Measurements from ENCODE around the gene SIPA1L3.

The SIPA1L3 gene

DNA sequence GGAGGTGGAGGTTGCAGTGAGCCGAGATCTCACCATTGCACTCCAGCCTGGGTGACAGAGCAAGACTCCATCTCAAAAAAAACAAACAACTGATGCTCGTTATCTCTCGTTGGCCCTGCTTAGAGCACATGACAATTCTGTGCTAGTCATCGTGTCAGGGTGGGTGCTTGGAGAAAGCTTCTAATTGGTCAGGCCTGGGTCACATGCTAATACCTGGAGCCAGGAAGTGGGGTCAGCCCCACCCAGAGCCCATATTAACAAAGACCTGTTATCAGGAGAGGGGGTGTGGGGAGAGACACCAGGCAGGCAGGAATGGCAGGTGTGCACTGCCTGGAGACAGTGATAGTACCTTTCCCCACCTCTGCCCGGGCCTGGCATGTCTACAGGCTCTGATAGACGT lies 232.1 kb downstream of the SIPA1L3 start:
- Mint-ChIP-seq H3K4me1 (peaks cover 10 to 19% of the 10 kb centered on the region in 2 donors), H3K27ac (peak overlapping the region; percentile 31), H3K27me3 (no peaks in the 10 kb centered on the region), H3K36me3 (peaks cover 49 to 54% of the 10 kb centered on the region in 2 donors), H3K9me3 (no peaks in the 10 kb centered on the region), H3K4me3 (no peak overlapping the region)
- no peak for ATAC-seq (replicated peaks)
- no peak for DNase-seq

DNA sequence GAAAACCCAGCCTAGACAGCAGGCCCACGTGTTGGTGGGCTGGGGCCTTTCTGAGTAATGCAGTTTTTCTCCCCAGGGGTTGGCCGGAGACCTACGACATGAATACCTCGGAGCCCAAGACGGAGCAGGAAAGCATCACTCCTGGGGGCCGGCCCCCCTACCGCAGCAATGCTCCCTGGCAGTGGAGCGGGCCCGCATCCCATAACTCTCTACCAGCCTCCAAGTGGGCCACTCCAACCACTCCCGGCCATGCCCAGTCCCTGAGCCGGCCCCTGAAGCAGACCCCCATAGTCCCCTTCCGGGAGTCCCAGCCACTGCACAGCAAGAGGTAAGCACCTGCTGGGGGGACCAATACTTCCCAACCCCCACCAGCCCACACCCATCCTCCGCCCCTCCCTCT lies 234.1 kb downstream of the SIPA1L3 start:
- no peak overlapping the region for H3K27ac Mint-ChIP-seq
- no peaks in the 10 kb centered on the region for H3K27me3 Mint-ChIP-seq
- peaks cover 7 to 13% of the 10 kb centered on the region in 2 donors for H3K4me1 Mint-ChIP-seq
- ATAC-seq (replicated peaks) (no peak), DNase-seq (no peak)
- H3K4me3 Mint-ChIP-seq, result no peak overlapping the region
- H3K9me3 Mint-ChIP-seq, result no peaks in the 10 kb centered on the region
- H3K36me3 Mint-ChIP-seq, result peaks cover 50 to 58% of the 10 kb centered on the region in 2 donors

DNA sequence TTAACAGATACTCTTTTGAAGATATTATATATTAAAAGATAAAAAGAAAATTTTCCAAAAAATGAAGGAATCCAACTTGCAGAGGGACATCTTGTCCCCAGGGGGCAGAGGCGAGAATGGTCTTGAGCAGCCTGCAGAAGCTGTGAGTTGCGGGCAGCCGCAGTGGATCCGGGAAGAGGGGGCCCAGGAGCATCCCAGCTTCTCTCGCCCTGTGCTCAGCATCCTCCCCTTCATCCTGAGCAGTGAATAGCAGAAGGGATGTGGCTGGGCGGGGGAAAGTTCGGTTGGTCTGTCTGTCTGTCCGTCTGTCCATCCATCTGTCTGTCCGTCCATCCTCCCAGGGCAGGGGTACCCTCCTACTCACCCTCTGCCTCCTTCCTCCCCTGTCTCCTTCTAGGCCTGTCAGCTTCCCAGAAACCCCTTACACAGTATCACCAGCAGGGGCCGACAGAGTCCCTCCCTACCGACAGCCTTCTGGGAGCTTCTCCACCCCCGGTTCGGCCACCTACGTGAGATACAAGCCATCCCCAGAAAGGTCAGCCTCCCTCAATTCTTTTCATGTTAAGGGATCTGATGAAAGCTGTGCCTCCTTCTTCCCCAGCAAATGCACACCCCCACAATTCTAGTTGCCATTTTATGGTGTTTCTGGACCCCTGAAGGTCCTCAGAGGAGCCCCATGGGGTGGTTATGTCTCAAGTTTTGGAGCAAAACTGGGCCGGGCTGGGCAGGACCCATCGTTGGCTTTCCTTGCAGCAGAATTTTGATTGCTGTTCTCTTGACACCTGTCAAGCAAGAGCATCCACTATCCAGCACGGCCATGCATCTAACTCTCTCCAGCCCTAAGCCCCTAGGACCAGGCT lies 235.4 kb downstream of the SIPA1L3 start:
- Mint-ChIP-seq H3K36me3 (peaks cover 50 to 64% of the 10 kb centered on the region in 2 donors), H3K9me3 (no peaks in the 10 kb centered on the region), H3K27me3 (no peaks in the 10 kb centered on the region), H3K4me1 (peaks cover 7 to 13% of the 10 kb centered on the region in 2 donors), H3K4me3 (no peak overlapping the region), H3K27ac (peak overlapping the region; percentile 59)
- ATAC-seq (replicated peaks), result peak; percentile 67 to 70
- DNase-seq, result peak; percentile 13

DNA sequence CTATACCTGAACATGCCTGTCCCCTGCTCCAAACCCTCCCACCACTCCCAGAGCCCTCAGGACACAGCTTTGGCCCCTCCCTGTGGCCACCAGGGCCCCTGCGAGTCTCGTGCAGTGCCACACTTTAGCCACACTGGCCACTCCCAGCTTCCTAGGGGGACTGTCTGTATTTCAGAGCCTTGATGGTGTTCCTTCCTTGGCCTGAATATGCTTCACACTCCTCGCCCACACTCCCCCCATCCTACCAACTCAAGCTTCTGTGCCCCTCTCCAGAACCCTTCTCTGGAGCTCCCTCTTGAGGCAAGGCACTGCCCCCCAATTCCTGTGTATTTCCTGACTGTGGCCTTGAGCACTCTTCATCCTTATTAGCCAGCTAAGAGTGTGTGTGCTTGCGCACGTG lies 236.8 kb downstream of the SIPA1L3 start:
- Mint-ChIP-seq H3K27ac (peak overlapping the region; percentile 69), H3K36me3 (peaks cover 47 to 67% of the 10 kb centered on the region in 2 donors), H3K4me3 (no peak overlapping the region), H3K4me1 (peaks cover 7 to 13% of the 10 kb centered on the region in 2 donors), H3K9me3 (no peaks in the 10 kb centered on the region), H3K27me3 (no peaks in the 10 kb centered on the region)
- ATAC-seq (replicated peaks) (no peak), DNase-seq (no peak)

DNA sequence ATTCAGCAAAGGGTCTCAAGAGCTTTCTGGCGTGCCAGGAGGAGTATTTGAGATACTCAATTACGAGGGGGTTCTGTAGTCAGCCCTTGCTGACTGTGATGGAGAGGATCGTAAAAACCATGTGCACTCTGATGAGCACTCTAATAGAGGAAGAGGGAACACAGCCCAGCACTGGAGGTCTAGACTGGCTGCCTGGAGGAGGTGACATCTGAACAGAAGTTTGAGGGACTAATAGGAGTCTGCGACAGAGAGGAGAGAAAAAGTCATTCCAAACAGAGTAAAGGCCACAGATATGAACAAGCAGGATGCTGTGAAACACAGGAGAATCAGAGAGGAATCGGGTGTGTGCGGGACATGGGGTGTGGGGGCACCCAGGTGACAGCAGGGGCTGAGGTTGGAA lies 237.7 kb downstream of the SIPA1L3 start:
- H3K27me3 Mint-ChIP-seq, result no peaks in the 10 kb centered on the region
- no peak for DNase-seq
- H3K9me3 Mint-ChIP-seq, result no peaks in the 10 kb centered on the region
- peaks cover 44 to 69% of the 10 kb centered on the region in 2 donors for H3K36me3 Mint-ChIP-seq
- no peak overlapping the region for H3K27ac Mint-ChIP-seq
- no peak for ATAC-seq (replicated peaks)
- peaks cover 7 to 13% of the 10 kb centered on the region in 2 donors for H3K4me1 Mint-ChIP-seq
- H3K4me3 Mint-ChIP-seq, result no peak overlapping the region

DNA sequence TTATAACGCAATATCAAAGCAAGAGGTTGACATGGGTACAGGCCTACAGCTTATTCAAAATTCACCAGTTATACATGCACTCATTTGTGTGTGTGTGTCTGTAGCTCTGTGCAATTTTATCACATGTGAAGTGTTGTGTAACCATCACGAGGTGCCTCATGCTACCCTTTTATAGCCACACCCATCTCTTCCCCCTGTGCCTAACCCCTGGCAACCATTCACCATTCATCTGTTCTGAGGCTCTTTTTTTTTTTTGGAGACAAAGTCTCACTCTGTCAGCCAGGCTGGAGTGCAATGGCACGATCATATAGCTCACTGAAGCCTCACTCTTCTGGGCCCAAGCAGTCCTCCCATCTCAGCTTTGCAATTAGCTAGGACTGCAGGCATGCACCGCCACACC lies 238.6 kb downstream of the SIPA1L3 start:
- H3K4me1 Mint-ChIP-seq, result peaks cover 7 to 13% of the 10 kb centered on the region in 2 donors
- no peaks in the 10 kb centered on the region for H3K9me3 Mint-ChIP-seq
- DNase-seq (no peak), ATAC-seq (replicated peaks) (no peak)
- peaks cover 45 to 66% of the 10 kb centered on the region in 2 donors for H3K36me3 Mint-ChIP-seq
- H3K4me3 Mint-ChIP-seq, result no peak overlapping the region
- H3K27ac Mint-ChIP-seq, result no peak overlapping the region
- H3K27me3 Mint-ChIP-seq, result no peaks in the 10 kb centered on the region

DNA sequence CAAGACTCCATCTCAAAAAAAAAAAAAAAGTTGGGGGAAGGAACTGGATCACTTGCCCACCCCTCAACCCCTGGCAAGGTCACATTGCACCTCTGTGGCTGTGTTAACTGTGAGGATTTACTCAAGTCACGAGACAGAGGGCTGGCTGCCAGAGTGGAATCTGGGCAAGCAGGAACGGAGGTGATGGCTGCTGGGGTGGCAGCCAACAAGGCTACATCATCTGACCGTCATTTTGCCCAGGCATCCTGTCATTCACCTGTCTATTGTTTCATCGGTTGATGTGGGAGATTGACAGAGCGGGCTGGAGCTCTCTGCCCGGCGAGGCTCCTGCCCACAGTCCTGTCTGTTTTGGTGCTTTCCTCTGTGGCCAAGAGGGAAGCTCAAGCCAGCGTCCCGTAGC lies 241.3 kb downstream of the SIPA1L3 start:
- H3K36me3 Mint-ChIP-seq, result peaks cover 38 to 56% of the 10 kb centered on the region in 2 donors
- H3K27ac Mint-ChIP-seq, result no peak overlapping the region
- H3K27me3 Mint-ChIP-seq, result no peaks in the 10 kb centered on the region
- DNase-seq, result no peak
- peaks cover under 1 to 3% of the 10 kb centered on the region in 2 donors for H3K4me1 Mint-ChIP-seq
- H3K4me3 Mint-ChIP-seq, result no peak overlapping the region
- no peaks in the 10 kb centered on the region for H3K9me3 Mint-ChIP-seq
- no peak for ATAC-seq (replicated peaks)

DNA sequence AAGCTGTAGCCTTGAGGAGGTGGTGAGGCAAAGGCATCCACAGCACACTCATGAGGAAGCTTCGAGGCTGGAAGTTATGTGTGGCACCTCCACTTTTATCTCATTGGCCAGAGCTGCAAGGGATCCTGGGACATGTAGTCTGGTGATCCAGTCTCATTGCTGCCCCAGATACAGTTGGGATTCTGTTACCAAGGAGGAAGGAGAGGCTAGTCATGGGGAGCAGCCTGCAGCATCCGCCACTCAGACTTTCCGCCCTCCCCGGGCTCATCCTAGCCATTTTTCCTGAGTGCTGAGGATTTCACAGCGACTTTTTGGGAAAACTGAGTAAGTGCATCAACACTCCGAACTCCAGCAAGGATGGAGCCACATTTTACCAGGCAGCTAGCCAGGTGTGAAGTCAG lies 242.7 kb downstream of the SIPA1L3 start:
- Mint-ChIP-seq H3K9me3 (no peaks in the 10 kb centered on the region), H3K36me3 (peaks cover 32 to 51% of the 10 kb centered on the region in 2 donors), H3K27me3 (no peaks in the 10 kb centered on the region), H3K4me1 (no peaks in the 10 kb centered on the region), H3K4me3 (no peak overlapping the region), H3K27ac (no peak overlapping the region)
- no peak for DNase-seq
- ATAC-seq (replicated peaks), result no peak

DNA sequence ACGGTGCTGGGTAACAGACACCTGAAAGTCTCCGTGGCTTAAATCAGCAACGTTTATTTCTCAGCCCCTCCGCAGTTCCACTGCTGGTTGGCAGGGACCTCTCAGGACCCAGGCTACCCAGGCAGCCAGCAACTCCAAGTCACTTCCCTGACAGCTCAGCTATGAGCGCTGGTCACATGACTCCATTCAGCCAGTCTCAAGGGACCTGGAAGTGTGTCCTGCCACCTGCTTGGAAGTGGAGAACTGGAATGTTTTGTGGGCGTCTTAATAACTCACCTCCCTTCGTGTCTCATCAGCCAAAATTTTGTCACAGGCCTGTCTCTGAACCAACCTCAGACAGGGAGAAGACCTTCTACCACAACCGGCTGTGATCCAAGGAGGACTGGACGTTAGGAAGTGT lies 244.2 kb downstream of the SIPA1L3 start:
- DNase-seq (no peak), ATAC-seq (replicated peaks) (no peak)
- no peak overlapping the region for H3K27ac Mint-ChIP-seq
- no peaks in the 10 kb centered on the region for H3K9me3 Mint-ChIP-seq
- no peaks in the 10 kb centered on the region for H3K27me3 Mint-ChIP-seq
- H3K4me1 Mint-ChIP-seq, result no peaks in the 10 kb centered on the region
- H3K4me3 Mint-ChIP-seq, result no peak overlapping the region
- peaks cover 28 to 46% of the 10 kb centered on the region in 2 donors for H3K36me3 Mint-ChIP-seq

DNA sequence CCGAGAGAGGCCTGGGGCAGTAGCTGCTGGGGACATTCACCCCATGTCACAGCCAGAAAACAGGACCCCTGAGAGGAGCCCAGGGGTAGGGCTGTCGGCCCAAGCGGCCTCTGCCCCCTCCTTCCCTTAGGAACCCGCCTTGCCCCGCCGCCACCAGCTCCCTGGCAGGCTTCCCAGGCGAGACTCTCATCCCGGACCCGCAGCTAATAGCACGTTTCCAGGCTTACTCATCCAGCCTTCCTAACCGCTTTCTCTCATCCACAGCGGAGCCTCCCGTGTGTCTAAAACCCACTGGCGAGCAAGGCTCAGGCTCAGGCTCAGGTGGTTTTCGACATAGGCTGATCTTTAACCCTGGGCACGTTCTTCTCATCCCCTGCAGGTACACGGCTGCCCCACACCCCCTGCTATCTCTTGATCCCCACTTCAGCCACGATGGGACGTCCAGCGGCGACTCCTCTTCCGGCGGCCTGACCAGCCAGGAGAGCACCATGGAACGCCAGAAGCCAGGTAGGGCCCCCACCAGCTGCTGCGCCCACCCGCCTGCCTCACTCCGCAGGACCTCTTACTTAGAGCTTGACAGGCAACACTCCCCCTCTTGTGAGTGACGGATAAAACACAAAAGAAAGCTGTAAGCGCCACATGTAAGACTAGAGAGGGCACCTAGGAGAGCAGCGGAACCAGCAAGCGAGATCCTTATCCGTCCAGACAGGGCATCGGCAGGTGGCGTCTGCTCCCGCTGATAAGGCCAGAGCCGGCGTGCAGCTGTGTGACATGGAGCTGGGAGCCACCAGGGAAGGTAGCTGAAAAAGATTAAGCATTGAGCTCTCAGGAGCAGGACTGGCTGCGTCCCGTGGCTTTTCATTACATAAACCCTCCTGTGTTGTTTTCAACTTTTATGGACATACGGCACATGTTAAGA lies 245.7 kb downstream of the SIPA1L3 start:
- no peak overlapping the region for H3K27ac Mint-ChIP-seq

DNA sequence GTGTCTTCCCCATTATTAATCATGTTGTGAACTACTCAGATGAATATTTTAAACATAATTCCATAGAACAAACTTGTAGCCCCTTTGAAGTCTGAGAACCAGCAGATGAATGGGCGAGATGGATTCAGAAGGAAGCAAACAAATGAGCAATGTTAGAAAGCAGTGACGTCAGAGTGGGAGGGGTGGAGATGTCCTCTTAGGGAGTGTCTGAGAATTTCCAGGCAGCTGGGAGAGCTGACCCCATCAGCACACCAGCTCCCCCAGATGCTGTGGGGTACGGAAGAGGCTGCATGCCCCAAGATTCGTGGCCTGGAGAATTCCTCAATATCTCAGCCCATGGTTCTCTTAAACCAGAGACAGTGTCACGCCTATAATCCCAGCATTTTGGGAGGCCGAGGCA lies 248.4 kb downstream of the SIPA1L3 start:
- no peaks in the 10 kb centered on the region for H3K27me3 Mint-ChIP-seq
- no peaks in the 10 kb centered on the region for H3K9me3 Mint-ChIP-seq
- no peak overlapping the region for H3K4me3 Mint-ChIP-seq
- H3K4me1 Mint-ChIP-seq, result peaks cover 0 to 1% of the 10 kb centered on the region in 2 donors
- ATAC-seq (replicated peaks) (no peak), DNase-seq (no peak)
- H3K36me3 Mint-ChIP-seq, result peaks cover 38 to 44% of the 10 kb centered on the region in 2 donors
- peak overlapping the region; percentile 31 for H3K27ac Mint-ChIP-seq

More for the DNA sequence above, 245.7 kb downstream of the SIPA1L3 start:
- ATAC-seq (replicated peaks) (no peak), DNase-seq (no peak)
- Mint-ChIP-seq H3K27me3 (no peaks in the 10 kb centered on the region), H3K4me3 (no peak overlapping the region), H3K36me3 (peaks cover 31 to 42% of the 10 kb centered on the region in 2 donors), H3K4me1 (no peaks in the 10 kb centered on the region), H3K9me3 (no peaks in the 10 kb centered on the region)

DNA sequence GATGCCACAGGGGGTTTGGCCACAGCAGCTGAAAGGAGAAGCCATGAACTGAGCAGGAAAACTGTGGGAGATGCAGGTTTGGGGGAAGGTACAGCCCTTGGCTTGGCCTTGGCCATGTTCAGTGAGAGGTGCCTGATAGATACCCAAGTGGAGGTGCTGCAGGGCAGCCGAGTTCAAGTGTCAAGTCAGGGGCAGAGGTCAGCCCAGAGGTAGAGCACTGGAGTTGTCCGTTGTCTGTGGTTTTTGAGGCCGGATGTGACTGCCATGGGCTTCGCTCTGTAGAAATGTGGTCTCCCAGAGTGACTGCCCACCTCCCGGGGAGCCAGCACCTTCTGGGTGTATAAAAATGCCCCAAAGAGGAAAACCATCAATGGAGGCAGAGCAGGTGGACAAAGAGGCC lies 251.7 kb downstream of the SIPA1L3 start:
- H3K4me3 Mint-ChIP-seq, result no peak overlapping the region
- no peaks in the 10 kb centered on the region for H3K27me3 Mint-ChIP-seq
- DNase-seq (no peak), ATAC-seq (replicated peaks) (no peak)
- peaks cover 0 to 1% of the 10 kb centered on the region in 2 donors for H3K4me1 Mint-ChIP-seq
- H3K9me3 Mint-ChIP-seq, result peaks cover 0 to 3% of the 10 kb centered on the region in 2 donors
- H3K36me3 Mint-ChIP-seq, result peaks cover 55 to 64% of the 10 kb centered on the region in 2 donors
- peak overlapping the region; percentile 71 for H3K27ac Mint-ChIP-seq

DNA sequence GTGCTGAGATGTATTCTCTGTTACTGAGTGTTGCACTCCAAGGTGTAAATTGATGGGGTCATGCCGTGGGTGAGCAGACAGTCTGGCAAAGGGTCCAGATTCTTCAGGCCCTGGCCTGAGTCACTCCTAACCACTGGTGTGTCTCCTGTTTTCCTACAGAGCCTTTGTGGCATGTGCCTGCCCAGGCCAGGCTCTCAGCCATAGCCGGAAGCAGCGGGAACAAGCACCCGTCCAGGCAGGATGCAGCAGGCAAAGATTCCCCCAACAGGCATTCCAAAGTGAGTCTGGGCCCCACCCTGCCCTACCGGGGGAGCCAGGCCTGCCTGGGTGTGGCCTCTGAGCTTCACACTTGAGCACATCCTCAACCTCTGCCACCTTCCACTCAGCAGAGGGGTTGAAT lies 255.1 kb downstream of the SIPA1L3 start:
- Mint-ChIP-seq H3K4me3 (no peak overlapping the region), H3K27me3 (no peaks in the 10 kb centered on the region), H3K36me3 (peaks cover 73 to 83% of the 10 kb centered on the region in 2 donors), H3K27ac (no peak overlapping the region), H3K4me1 (peaks cover 0 to 1% of the 10 kb centered on the region in 2 donors), H3K9me3 (peaks cover 0 to 3% of the 10 kb centered on the region in 2 donors)
- DNase-seq, result no peak
- no peak for ATAC-seq (replicated peaks)

DNA sequence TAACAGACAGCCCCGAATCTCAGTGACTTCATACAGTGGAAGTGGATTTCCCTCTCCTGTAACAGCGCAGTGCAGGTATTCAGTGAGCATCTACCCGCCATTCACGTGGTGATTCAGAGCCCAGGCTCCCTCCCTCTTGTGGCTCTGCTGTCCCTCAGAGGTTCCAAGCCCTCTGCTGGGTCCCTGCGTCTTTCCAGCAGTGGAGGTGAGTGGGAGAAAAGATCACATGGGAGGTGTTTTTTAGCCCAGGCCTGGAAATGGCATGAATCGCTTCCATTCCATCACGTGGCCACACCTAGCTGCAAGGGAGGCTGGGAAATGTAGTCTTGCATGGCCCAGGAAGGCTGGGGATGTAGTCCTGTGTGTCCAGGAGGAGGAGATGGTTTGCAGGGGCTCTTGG lies 255.6 kb downstream of the SIPA1L3 start:
- DNase-seq (no peak), ATAC-seq (replicated peaks) (no peak)
- peaks cover 0 to 3% of the 10 kb centered on the region in 2 donors for H3K9me3 Mint-ChIP-seq
- H3K27ac Mint-ChIP-seq, result no peak overlapping the region
- H3K4me3 Mint-ChIP-seq, result no peak overlapping the region
- peaks cover 0 to 1% of the 10 kb centered on the region in 2 donors for H3K4me1 Mint-ChIP-seq
- peaks cover 68 to 79% of the 10 kb centered on the region in 2 donors for H3K36me3 Mint-ChIP-seq
- no peaks in the 10 kb centered on the region for H3K27me3 Mint-ChIP-seq

Measured in stimulated activated naive B cell treated with anti-CD40 and anti-IgM and Interleukin-4, amounts not matched to agents 10 μg/mL and 1 μg/mL and 100 μg/mL, for 72 hours (primary cell).